ENCODE results near the gene IGF2. TPM values are rescaled to one million over a fixed set of nuclear protein-coding genes. Genes with fewer than 3 reads are reported as not detected.

IGF2 gene
- total RNA-seq, 1 experiment from 2014 or later = 0.35 TPM

- Mint-ChIP-seq H3K27me3 (ENCODE audit: insufficient read depth, unreplicated experiment) (peaks cover 17% of the 10 kb centered on the region), H3K4me1 (ENCODE audit: insufficient read depth, unreplicated experiment) (peaks cover 37% of the 10 kb centered on the region), H3K36me3 (ENCODE audit: insufficient read depth, unreplicated experiment) (peaks cover 4% of the 10 kb centered on the region), H3K9me3 (ENCODE audit: unreplicated experiment) (peaks cover 7% of the 10 kb centered on the region), H3K4me3 (ENCODE audit: unreplicated experiment) (no peak overlapping the region), H3K27ac (ENCODE audit: low read depth, unreplicated experiment) (no peak overlapping the region)
- DNase-seq (ENCODE audit: unreplicated experiment) = peak; percentile 71
- BruUV-seq (replicated peaks) = no TSS peak
- ChIA-PET POLR2A (no interaction called here), CTCF (no interaction called here)
- TF ChIP-seq CTCF (IDR thresholded peaks at IDR 0.05; ENCODE audit: unreplicated experiment) = no peak
- intact Hi-C loops (cut with micrococcal nuclease) = no loop called here
These were observed 41.7 kb downstream of the IGF2 start for GRCh38 chr11:2097356-2097997.

- Mint-ChIP-seq H3K4me3 (ENCODE audit: unreplicated experiment) (no peak overlapping the region), H3K9me3 (ENCODE audit: unreplicated experiment) (peaks cover 1% of the 10 kb centered on the region), H3K27ac (ENCODE audit: low read depth, unreplicated experiment) (no peak overlapping the region), H3K36me3 (ENCODE audit: insufficient read depth, unreplicated experiment) (peaks cover 4% of the 10 kb centered on the region), H3K27me3 (ENCODE audit: insufficient read depth, unreplicated experiment) (peaks cover 11% of the 10 kb centered on the region), H3K4me1 (ENCODE audit: insufficient read depth, unreplicated experiment) (peaks cover 39% of the 10 kb centered on the region)
- POLR2A ChIA-PET = no interaction called here
- intact Hi-C loops (cut with micrococcal nuclease) = no loop called here
- no TSS peak for BruUV-seq (replicated peaks)
- DNase-seq (ENCODE audit: unreplicated experiment) = peak; percentile 14
- CTCF ChIA-PET = no interaction called here
- TF ChIP-seq CTCF (IDR thresholded peaks at IDR 0.05; ENCODE audit: unreplicated experiment) = no peak
These were observed 42.3 kb downstream of the IGF2 start for GRCh38 chr11:2096919-2097301.

GRCh38 chr11:2096011-2096918 lies 42.9 kb downstream of the IGF2 start:
- ChIA-PET CTCF (interaction anchor here (4.0 kb wide), 1 partner anchor 54 kb away, joined by 23 read pairs; no protein-coding TSS in a partner anchor), POLR2A (no interaction called here)
- intact Hi-C loops (cut with micrococcal nuclease) = no loop called here
- Mint-ChIP-seq H3K27ac (ENCODE audit: low read depth, unreplicated experiment) (no peak overlapping the region), H3K4me3 (ENCODE audit: unreplicated experiment) (no peak overlapping the region), H3K9me3 (ENCODE audit: unreplicated experiment) (no peaks in the 10 kb centered on the region), H3K36me3 (ENCODE audit: insufficient read depth, unreplicated experiment) (peaks cover 4% of the 10 kb centered on the region), H3K27me3 (ENCODE audit: insufficient read depth, unreplicated experiment) (peaks cover 5% of the 10 kb centered on the region), H3K4me1 (ENCODE audit: insufficient read depth, unreplicated experiment) (peaks cover 43% of the 10 kb centered on the region)
- no peak for DNase-seq (ENCODE audit: unreplicated experiment)
- no peak for TF ChIP-seq CTCF (IDR thresholded peaks at IDR 0.05; ENCODE audit: unreplicated experiment)
- no TSS peak for BruUV-seq (replicated peaks)

GRCh38 chr11:2095542-2095941 lies 43.6 kb downstream of the IGF2 start:
- no peak for DNase-seq (ENCODE audit: unreplicated experiment)
- intact Hi-C loops (cut with micrococcal nuclease) = no loop called here
- ChIA-PET CTCF (interaction anchor here (4.0 kb wide), 1 partner anchor 54 kb away, joined by 23 read pairs; no protein-coding TSS in a partner anchor), POLR2A (no interaction called here)
- Mint-ChIP-seq H3K9me3 (ENCODE audit: unreplicated experiment) (no peaks in the 10 kb centered on the region), H3K4me3 (ENCODE audit: unreplicated experiment) (no peak overlapping the region), H3K36me3 (ENCODE audit: insufficient read depth, unreplicated experiment) (peaks cover 4% of the 10 kb centered on the region), H3K27me3 (ENCODE audit: insufficient read depth, unreplicated experiment) (no peaks in the 10 kb centered on the region), H3K27ac (ENCODE audit: low read depth, unreplicated experiment) (no peak overlapping the region), H3K4me1 (ENCODE audit: insufficient read depth, unreplicated experiment) (peaks cover 43% of the 10 kb centered on the region)
- BruUV-seq (replicated peaks) = no TSS peak
- no peak for TF ChIP-seq CTCF (IDR thresholded peaks at IDR 0.05; ENCODE audit: unreplicated experiment)

Measured in MCF 10A (cell line).